A549 (cell line): ENCODE results near the gene MTF2.

Experiments
- CBX8 ChIP-seq: fragments of 200-600 bp; sonication (generic); IDR thresholded peaks from 2 replicates; pipeline ENCODE4 v1.6.1; 2016
- CTCF ChIP-seq: fragments of >200 bp; sonication (Bioruptor Twin); formaldehyde crosslinking; IDR thresholded peaks from 3 replicates; pipeline ENCODE4 v1.5.1; 2016
- EP300 ChIP-seq, 2 experiments: fragments of >200 bp; sonication (Bioruptor Twin); formaldehyde crosslinking; IDR thresholded peaks; 2 replicates in 1 of 2; 3 replicates in 1 of 2; pipeline ENCODE4 v1.6.1; 2016 to 2017
- HOXA7 ChIP-seq: fragments of 250-450 bp; sonication (Bioruptor Pico); IDR thresholded peaks from 2 replicates; pipeline ENCODE4 v1.5.0; 2020; ENCODE audit warnings: mild to moderate bottlenecking, moderate library complexity
- USF2 ChIP-seq: fragments of 450-650 bp; IDR thresholded peaks from 2 replicates; pipeline ENCODE4 v1.6.1; 2014; ENCODE audit warnings: antibody characterized with exemption
- ZFP36 ChIP-seq: fragments of 450-650 bp; IDR thresholded peaks from 2 replicates; pipeline ENCODE4 v1.6.1; 2014; ENCODE audit warnings: borderline replicate concordance; ENCODE audit not compliant: partially characterized antibody

- no peak for TF ChIP-seq CTCF
- no peak for TF ChIP-seq EP300 (IDR thresholded peaks at IDR 0.05)
- no peak for TF ChIP-seq HOXA7 (CRISPR knock-in tag)
- TF ChIP-seq ZFP36, result no peak
- TF ChIP-seq USF2, result no peak
- TF ChIP-seq CBX8, result no peak
Observed at GRCh38 chr1:93148001-93148400, 68.9 kb downstream of the MTF2 start.
